ENCODE data around the gene TAS2R13.

The TAS2R13 gene

GRCh38 chr12:10939163-10939562, 29.8 kb upstream of the TAS2R13 start, which contains the start of gene TAS2R14:
TSS of gene TAS2R14 (minus strand) at chr12:10939263. CDS start at chr12:10939207, 56 bp downstream.
- H3K27ac ChIP-seq = no peak within 1 kb of the TSS
- TF ChIP-seq ZFX (IDR thresholded peaks at IDR 0.05) = no peak
- no peak for TF ChIP-seq CTCF (conservative IDR thresholded peaks at IDR 0.05)

GRCh38 chr12:10936506-10936905, 27.1 kb upstream of the TAS2R13 start:
- TF ChIP-seq CTCF (conservative IDR thresholded peaks at IDR 0.05) (no peak), ZFX (IDR thresholded peaks at IDR 0.05) (no peak)
- no peak overlapping the region for H3K27ac ChIP-seq

GRCh38 chr12:10928746-10929286, 19.5 kb upstream of the TAS2R13 start, which contains the start of gene PRH2:
TSS of gene PRH2 (plus strand) at chr12:10929236. CDS start at chr12:10929274, 38 bp downstream.
- TF ChIP-seq CTCF (conservative IDR thresholded peaks at IDR 0.05) = no peak
- TF ChIP-seq ZFX (IDR thresholded peaks at IDR 0.05) = no peak
- no peak within 1 kb of the TSS for H3K27ac ChIP-seq

GRCh38 chr12:10926269-10926668, 16.9 kb upstream of the TAS2R13 start:
- TF ChIP-seq ZFX (IDR thresholded peaks at IDR 0.05) (no peak), CTCF (conservative IDR thresholded peaks at IDR 0.05) (no peak)
- H3K27ac ChIP-seq = no peak overlapping the region

GRCh38 chr12:10919809-10920208, 10.4 kb upstream of the TAS2R13 start:
- no peak for TF ChIP-seq ZFX (IDR thresholded peaks at IDR 0.05)
- no peak for TF ChIP-seq CTCF (conservative IDR thresholded peaks at IDR 0.05)
- no peak overlapping the region for H3K27ac ChIP-seq

- TF ChIP-seq CTCF (conservative IDR thresholded peaks at IDR 0.05) = no peak
- no peak for TF ChIP-seq ZFX (IDR thresholded peaks at IDR 0.05)
- no peak overlapping the region for H3K27ac ChIP-seq
Observed at GRCh38 chr12:10910380-10910779, 1.0 kb upstream of the TAS2R13 start.

GRCh38 chr12:10904686-10905085, 4.7 kb downstream of the TAS2R13 start:
- TF ChIP-seq ZFX (IDR thresholded peaks at IDR 0.05) (no peak), CTCF (conservative IDR thresholded peaks at IDR 0.05) (no peak)

More at GRCh38 chr12:10904686-10905085, 4.7 kb downstream of the TAS2R13 start:
- no peak overlapping the region for H3K27ac ChIP-seq
